ENCODE results near the gene SLC35F3.
A peak's percentile ranks its signal among the peaks of the same experiment; 100 is the strongest.

SLC35F3 gene

GRCh38 chr1:234330843-234331215 lies 426.4 kb downstream of the SLC35F3 start:
- no peak for DNase-seq

- peak; percentile 56 for DNase-seq
Observed at GRCh38 chr1:234331507-234331906, 427.0 kb downstream of the SLC35F3 start.

DNA sequence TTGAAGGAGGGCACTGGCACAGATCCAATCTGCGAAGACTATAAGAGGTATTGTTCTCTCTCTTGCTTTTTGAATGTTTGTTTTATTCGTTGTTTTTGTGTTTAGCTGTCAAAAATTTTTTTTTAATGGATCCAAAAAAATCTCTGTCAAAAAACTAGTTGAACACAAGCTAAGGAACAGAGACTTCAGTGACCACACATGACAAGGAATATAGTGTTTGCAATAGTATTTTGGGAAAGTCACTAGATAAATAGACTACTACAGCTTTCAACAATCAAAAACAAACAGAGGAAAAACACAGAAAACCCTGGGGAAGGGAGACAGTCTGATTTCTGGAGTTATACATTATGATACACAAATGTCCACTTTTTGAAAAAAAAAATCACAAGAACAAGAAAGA lies 431.9 kb downstream of the SLC35F3 start:
- no peak for DNase-seq

DNA sequence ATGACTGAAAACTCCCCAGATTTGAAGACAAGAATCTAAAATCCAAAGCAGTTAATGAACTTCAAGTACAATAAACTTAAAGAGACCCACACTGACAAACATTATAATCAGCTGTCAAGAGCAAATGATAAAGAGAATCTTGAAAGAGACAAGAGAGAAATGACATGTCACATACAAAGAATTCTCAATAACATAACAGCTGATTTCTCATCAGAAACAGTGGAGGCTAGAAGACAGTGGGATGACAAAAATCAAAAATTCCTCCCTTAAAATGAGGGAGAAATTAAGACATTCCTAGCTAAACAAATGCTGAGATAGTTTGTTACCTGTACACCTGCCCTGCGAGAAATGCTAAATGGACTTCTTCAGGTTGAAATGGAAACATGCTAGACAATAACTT lies 432.8 kb downstream of the SLC35F3 start:
- no peak for DNase-seq

DNA sequence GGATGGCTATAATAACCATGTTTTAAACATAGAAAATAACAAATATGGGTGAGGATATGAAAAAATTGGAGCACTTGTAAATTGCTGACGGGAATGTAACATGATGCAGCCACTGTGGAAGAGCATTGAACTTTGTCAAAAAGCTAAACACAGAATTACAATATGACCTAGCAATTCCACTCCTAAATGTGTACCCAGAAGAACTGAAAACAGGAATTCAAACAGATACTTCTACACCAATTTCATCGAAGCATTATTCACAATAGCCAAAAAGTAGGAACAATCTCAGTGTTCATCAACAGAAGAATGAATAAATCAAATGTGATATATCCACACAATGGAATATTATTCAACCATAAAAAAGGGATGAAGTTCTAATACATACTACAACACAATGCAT lies 436.1 kb downstream of the SLC35F3 start:
- no peak for DNase-seq

- DNase-seq = no peak
Observed at GRCh38 chr1:234342774-234343173, 438.3 kb downstream of the SLC35F3 start.

- DNase-seq = no peak
Observed at GRCh38 chr1:234345237-234345636, 440.8 kb downstream of the SLC35F3 start.

DNA sequence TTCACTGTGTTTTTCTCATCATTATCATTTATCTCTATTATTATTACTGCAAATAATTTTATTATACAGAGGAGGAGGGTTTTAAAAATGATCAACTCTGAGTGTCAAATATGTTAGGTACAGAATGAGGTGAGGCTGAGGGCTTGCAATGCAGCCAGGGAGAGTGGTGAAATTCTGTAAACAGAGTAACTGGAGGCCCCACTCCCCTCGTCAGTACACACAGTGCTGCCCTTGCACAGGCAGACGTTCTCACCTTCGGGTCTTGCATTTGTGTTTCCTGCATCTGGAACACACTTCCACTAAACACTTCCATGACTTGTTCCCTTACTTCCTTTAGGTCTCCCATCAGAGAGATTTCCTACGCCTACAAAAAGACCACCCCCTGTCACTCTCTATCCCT lies 444.5 kb downstream of the SLC35F3 start:
- no peak for DNase-seq

GRCh38 chr1:234355782-234356510 lies 451.5 kb downstream of the SLC35F3 start:
- DNase-seq = no peak

DNA sequence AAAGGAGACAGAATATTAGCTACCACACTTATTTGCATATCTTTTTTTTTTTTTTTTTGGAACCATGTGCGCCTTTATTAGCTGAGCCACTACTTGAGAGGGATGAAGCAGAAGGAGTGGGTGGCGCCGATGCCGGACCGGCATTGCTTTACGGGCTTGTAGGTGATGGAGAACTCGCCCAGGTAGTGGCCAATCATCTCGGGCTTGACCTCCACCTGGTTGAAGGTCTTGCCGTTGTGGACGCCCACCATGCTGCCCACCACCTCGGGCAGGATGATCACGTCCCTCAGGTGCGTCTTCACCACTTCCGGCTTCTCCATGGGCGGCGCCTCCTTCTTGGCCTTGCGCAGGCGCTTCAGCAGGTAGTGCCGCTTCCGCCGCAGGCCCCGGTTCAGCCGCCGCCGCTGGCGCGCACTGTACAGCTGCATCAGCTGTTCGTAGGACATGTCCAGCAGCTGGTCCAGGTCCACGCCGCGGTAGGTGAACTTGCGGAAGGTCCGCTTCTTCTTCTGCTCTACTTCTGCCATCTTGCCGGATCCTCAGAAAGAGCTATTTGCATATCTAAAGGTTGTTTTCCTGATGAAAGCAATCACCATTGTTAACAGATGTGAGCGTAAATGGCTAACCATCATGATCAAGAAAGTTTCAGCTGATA lies 452.3 kb downstream of the SLC35F3 start:
- peak; percentile 35 for DNase-seq

GRCh38 chr1:234357831-234358230 lies 453.4 kb downstream of the SLC35F3 start:
- no peak for DNase-seq

- DNase-seq = peak; percentile 37
Observed at GRCh38 chr1:234361102-234361603, 456.7 kb downstream of the SLC35F3 start.

- DNase-seq = no peak
Observed at GRCh38 chr1:234362558-234362957, 458.1 kb downstream of the SLC35F3 start.

DNA sequence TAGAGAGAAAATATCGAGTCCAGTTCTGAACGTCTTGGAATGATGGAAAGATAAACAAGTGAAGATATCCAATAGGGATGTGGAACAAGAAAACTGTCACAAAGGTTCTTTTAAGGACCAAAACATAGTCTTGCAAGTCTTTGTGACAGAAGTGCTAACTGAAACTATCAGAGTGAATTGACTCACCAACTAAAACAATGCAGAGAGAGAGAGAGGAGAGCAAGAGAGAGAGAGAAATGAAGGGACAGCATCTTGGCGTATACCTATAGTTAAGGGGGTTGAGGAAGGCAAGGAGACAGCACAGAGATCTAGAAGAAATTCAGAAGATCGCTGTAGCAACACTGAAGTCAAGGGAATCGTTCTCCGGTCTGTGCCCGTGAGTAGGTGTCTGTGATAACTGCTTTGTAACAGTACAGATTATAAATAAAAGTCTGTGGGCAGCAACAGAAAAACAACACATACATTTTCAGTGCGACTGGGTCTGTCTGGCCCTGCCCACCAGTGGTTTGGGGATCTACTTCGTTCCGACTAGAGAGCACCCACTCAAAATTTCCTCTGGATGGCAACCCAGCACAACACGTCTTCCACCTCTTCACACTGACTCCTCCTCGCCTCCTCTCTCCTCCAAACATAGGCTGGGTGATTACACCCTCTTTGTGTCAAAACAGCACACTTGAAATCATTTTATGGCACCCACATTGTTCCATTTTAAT lies 464.0 kb downstream of the SLC35F3 start:
- no peak for DNase-seq

DNA sequence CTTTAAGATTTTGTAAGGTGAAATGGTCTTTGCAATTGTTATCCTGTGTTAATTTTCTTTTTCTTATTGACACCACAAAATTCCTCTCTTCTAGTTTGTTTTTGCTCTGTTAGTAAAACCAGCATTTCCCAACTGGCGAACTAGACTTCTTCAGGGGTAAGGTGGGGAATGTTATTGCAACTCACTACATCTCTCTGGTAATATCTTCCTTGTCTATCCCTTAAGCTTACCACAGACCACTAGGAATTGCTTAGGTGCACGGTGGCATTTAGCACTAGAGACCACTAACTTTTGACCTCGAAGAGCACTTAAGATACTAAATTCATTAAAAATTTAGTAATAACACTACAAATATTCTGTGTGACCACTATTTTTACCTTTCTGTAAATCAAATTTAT lies 464.6 kb downstream of the SLC35F3 start:
- no peak for DNase-seq

DNA sequence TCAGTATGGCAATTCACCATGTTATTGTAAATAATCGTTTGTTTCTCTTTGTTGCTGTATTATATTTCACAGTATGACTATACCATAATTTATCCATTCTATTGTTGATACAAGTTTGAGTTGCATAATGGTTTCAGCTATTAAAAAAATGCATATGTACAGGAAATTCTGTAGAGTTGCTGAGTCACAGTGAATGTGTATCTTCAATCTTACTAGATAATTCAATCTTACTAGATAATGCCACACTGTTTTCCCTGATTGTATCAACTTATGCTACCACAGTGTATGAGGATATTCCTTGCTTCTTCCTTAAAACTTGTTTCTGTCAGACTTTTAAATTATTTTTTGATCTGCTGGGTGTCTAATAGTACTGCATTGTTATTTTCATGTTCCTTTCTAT lies 465.3 kb downstream of the SLC35F3 start:
- DNase-seq = peak; percentile 59

GRCh38 chr1:234371414-234371813 lies 466.9 kb downstream of the SLC35F3 start:
- DNase-seq = no peak

GRCh38 chr1:234372011-234372757 lies 467.7 kb downstream of the SLC35F3 start:
- peak; percentile 20 for DNase-seq

- peak; percentile 99 for DNase-seq
Observed at GRCh38 chr1:234373064-234373958, 468.8 kb downstream of the SLC35F3 start, which contains the start of gene COA6. COA6 (plus strand) TSS chr1:234373456; CDS start chr1:234373467, 11 bp downstream.

DNA sequence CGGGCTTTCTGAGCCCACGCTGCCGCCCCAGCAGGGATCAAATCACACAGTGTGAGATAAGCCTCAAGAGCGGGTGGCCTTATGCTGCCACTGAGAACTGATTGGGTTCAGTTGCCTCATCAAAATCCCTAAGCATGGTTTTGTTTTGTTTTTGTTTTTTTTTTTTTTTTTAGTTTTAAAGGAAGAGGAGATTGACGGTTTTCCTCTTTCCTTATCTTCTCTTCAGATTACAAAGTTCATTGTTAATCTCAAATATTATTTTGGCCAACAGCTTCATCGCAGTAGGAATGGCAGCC lies 469.4 kb downstream of the SLC35F3 start:
- DNase-seq = no peak
